BJ (cell line): ENCODE results near the gene C16orf86. TPM values are rescaled to one million over a fixed set of nuclear protein-coding genes. Genes with fewer than 3 reads are reported as not detected.

ENCODE experiments used
- CTCF ChIA-PET: fragments of 350-600 bp; formaldehyde crosslinking; extraction: SDS; loops from one replicate; lab custom pipeline; 2021; ENCODE audit warnings: antibody characterized with exemption, inconsistent platforms; lab: Yijun Ruan, JAX
- POLR2A ChIA-PET: fragments of 300-600 bp; sonication (Branson Sonifier 250); formaldehyde crosslinking; extraction: SDS; loops from one replicate; lab custom pipeline; 2021; ENCODE audit warnings: antibody characterized with exemption; lab: Charles Lee
- DNase-seq: peaks from one replicate; pipeline ENCODE4 v3.0.0-alpha.2; 2011; ENCODE audit warnings: low read depth
- H3K27me3 ChIP-seq: 2 replicates; pipeline ENCODE4 v1.6.0; 2011; ENCODE audit warnings: low read length; ENCODE audit not compliant: control insufficient read depth, insufficient read depth
- H3K36me3 ChIP-seq: 2 replicates; pipeline ENCODE4 v1.5.1; 2011; ENCODE audit warnings: low read length; ENCODE audit not compliant: control insufficient read depth, insufficient read depth
- H3K4me3 ChIP-seq: 2 replicates; pipeline ENCODE4 v1.5.1; 2011; ENCODE audit warnings: low read depth, mild to moderate bottlenecking, control low read depth, low read length
- polyA plus RNA-seq: library from polyadenylated mRNA; depleted of rRNA; stranded (reverse); fragments of >200 nt; gene quantifications from 2 replicates; pipeline ENCODE4 v1.2.3, GENCODE V29; 2011
- TF ChIP-seq, protein P1 (sequence below): IDR thresholded peaks from 2 replicates; pipeline ENCODE4 v1.5.1; 2011; ENCODE audit warnings: low read depth, mild to moderate bottlenecking, control low read depth, inconsistent platforms, low read length, moderate library complexity; ENCODE audit not compliant: insufficient read depth

Gene C16orf86
- polyA plus RNA-seq, 1 experiment, result 1.5 TPM

DNA sequence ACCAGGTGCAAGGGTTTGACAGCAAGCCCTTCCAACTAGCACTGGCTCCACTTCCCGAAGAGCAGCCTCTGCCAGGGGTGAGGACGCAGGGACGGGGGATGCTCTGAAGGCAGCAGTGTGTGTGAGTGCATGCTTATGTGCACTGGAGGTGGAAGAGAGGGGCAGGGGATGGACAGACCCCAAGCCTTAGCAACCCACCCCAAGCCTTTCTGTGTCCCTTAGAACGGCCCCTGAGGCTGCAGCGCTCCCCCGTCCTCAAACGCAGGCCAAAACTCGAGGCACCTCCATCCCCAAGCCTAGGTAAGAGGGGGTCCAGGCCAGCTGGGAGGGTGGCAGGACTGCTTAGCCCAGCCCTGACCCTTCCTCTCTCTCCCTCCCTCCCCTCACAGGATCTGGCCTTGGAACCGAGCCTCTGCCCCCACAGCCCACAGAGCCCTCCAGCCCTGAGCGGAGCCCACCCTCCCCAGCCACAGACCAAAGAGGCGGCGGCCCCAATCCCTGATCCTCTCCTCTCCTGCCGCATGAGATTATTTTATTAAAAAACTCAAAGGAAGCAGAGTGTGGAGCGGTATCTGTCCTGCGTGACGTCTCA, 9.5 kb upstream of the C16orf86 start:
- DNase-seq, result no peak
- TF ChIP-seq, protein P1, sequence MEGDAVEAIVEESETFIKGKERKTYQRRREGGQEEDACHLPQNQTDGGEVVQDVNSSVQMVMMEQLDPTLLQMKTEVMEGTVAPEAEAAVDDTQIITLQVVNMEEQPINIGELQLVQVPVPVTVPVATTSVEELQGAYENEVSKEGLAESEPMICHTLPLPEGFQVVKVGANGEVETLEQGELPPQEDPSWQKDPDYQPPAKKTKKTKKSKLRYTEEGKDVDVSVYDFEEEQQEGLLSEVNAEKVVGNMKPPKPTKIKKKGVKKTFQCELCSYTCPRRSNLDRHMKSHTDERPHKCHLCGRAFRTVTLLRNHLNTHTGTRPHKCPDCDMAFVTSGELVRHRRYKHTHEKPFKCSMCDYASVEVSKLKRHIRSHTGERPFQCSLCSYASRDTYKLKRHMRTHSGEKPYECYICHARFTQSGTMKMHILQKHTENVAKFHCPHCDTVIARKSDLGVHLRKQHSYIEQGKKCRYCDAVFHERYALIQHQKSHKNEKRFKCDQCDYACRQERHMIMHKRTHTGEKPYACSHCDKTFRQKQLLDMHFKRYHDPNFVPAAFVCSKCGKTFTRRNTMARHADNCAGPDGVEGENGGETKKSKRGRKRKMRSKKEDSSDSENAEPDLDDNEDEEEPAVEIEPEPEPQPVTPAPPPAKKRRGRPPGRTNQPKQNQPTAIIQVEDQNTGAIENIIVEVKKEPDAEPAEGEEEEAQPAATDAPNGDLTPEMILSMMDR, result no peak
- H3K36me3 ChIP-seq, result peaks cover 7% of the 10 kb centered on the region
- ChIA-PET POLR2A (no interaction called here), CTCF (interaction anchor here (0.8 to 4.3 kb wide), 5 partner anchors 9 to 136 kb away, joined by 3 to 24 read pairs (median 6); partner anchors contain the start of gene CARMIL2)
- H3K27me3 ChIP-seq, result peaks cover 2% of the 10 kb centered on the region
- no peak overlapping the region for H3K4me3 ChIP-seq

GRCh38 chr16:67657751-67658518, 8.7 kb upstream of the C16orf86 start:
- CTCF ChIA-PET, result interaction anchor here (1.1 to 4.3 kb wide), 5 partner anchors 10 to 137 kb away, joined by 3 to 24 read pairs (median 6); partner anchors contain the start of gene CARMIL2

GRCh38 chr16:67658849-67659674, 7.6 kb upstream of the C16orf86 start:
- Histone ChIP-seq H3K27me3 (no peaks in the 10 kb centered on the region), H3K36me3 (peaks cover 15% of the 10 kb centered on the region), H3K4me3 (peak overlapping the region; percentile 98)
- DNase-seq, result no peak
- ChIA-PET CTCF (interaction anchor here (1.1 to 4.3 kb wide), 5 partner anchors 11 to 138 kb away, joined by 3 to 24 read pairs (median 6); partner anchors contain the start of gene CARMIL2), POLR2A (no interaction called here)
- TF ChIP-seq, protein P1, result no peak

More at GRCh38 chr16:67657751-67658518, 8.7 kb upstream of the C16orf86 start:
- POLR2A ChIA-PET, result no interaction called here
- Histone ChIP-seq H3K36me3 (peaks cover 10% of the 10 kb centered on the region), H3K27me3 (no peaks in the 10 kb centered on the region), H3K4me3 (no peak overlapping the region)
- TF ChIP-seq, protein P1, result no peak
- DNase-seq, result no peak

- DNase-seq, result peak; percentile 49
- POLR2A ChIA-PET, result interaction anchor here (0.5 to 0.9 kb wide), 4 partner anchors 96 to 165 kb away, joined by 3 read pairs; partner anchors contain the start of genes RANBP10 and TSNAXIP1
- Histone ChIP-seq H3K4me3 (peak within 1 kb of the TSS; percentile 98), H3K36me3 (peaks cover 15% of the 10 kb centered on the region), H3K27me3 (no peaks in the 10 kb centered on the region)
- TF ChIP-seq, protein P1, result no peak
- CTCF ChIA-PET, result interaction anchor here (0.8 to 4.3 kb wide), 8 partner anchors 12 to 139 kb away, joined by 3 to 24 read pairs (median 4); partner anchors contain the start of gene CARMIL2
Observed at GRCh38 chr16:67659675-67660563, 6.7 kb upstream of the C16orf86 start, which contains the start of gene ACD. TSS of gene ACD (minus strand) at chr16:67660260. CDS start at chr16:67660220, 40 bp downstream.
